ENCODE data around the gene PROC. TPM values are rescaled to one million over a fixed set of nuclear protein-coding genes. Genes with fewer than 3 reads are reported as not detected.

The PROC gene
- total and polyA plus RNA-seq, 5 donors = 0.18 TPM; not detected in 4

DNA sequence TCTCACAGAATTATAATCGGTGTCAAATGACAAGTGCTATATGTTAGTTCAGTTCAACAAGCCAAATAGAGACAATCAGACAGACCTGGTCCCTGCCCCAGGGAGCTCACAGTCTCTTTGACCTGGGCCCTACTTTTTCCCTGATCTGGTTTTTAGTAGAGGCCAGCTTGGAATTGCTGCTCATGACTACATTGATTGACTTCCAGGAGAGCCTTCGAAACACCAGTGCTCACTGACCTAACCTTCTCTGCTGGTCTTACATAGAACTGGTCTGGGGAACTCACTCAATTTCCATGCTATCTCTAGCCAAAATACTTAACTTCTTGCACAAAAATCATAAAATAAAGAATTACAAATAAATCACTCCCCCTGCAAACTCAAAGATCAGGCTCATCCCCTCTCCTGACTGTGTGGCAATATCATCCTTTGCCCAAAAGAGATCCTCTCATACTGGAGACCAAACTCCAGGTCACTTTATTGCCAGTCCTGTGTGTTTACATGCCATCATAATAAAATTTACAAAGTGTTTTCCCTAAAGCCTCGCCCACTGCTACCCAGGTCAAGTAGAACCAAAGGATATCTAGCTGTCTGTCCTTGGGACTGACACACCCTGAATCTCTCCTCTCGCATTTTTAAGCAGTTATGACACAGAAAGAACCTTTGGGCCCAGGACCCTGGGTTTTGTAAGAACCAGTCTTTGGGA is 53.2 kb downstream of the PROC start:
- no peak overlapping the region for H3K4me3 ChIP-seq (ENCODE audit: low read length)
- no peaks in the 10 kb centered on the region for H3K27me3 ChIP-seq (ENCODE audit: control insufficient read depth, insufficient read depth)
- intact Hi-C loops (cut with DNase I) = loop anchor here in 1 of 4 donors (10.0 kb wide), 1 partner anchor 147 kb away; no protein-coding TSS in a partner anchor
- no peak overlapping the region for H3K27ac ChIP-seq (ENCODE audit: low read length)
- 97% methylated on average over 4 of the region's 4 CpGs for WGBS
- DNase-seq = no peak
- no peaks in the 10 kb centered on the region for H3K4me1 ChIP-seq (ENCODE audit: control insufficient read depth, insufficient read depth, low read length)
- ATAC-seq = no peak
- H3K9me3 ChIP-seq (ENCODE audit: control insufficient read depth, low read length) = no peaks in the 10 kb centered on the region

DNA sequence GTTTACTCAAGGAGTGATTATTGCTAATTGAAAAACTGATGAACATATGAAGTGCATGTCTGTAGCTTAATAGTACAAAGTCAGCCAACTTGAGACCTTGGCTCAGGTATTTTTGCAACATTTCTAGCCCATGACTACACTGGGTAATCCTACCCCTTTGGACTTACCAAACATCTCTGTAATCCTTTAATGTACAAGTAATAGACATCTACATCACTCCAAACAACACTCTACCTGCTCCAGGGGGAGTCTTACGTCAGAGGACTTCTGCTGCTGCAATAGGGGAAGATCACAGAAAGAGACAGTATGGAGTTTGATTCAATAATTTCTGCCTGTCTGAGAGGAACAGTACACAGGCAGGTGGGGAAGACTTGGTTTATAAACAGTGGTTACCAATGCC is 54.0 kb downstream of the PROC start:
- ATAC-seq = no peak
- no peak for DNase-seq
- H3K27ac ChIP-seq (ENCODE audit: low read length) = no peak overlapping the region

DNA sequence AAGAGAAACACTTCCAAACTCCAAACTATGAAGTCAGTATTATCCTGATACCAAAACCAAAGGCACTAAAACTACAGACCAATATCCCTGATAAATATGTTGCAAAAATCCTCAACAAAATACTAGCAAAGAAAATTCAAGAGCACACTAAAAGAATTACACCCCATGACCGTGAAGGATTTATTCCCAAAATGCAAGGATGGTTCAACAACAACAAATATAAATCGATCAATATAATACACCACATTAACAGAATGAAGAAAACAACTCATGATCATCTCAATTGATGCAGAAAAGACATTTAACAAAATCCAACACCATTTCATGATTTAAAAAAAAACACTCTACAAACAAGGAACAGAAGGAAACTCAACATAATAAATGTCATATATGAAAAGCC is 57.6 kb downstream of the PROC start:
- H3K9me3 ChIP-seq (ENCODE audit: control insufficient read depth, low read length) = no peaks in the 10 kb centered on the region
- intact Hi-C loops (cut with DNase I) = loop anchor here in 2 of 4 donors (5.0 to 10.0 kb wide), 2 partner anchors 148 to 151 kb away; no protein-coding TSS in a partner anchor
- H3K27ac ChIP-seq (ENCODE audit: low read length) = no peak overlapping the region
- WGBS = 98% methylated on average over 2 of the region's 2 CpGs
- H3K4me1 ChIP-seq (ENCODE audit: control insufficient read depth, insufficient read depth, low read length) = no peaks in the 10 kb centered on the region
- no peak for DNase-seq
- H3K4me3 ChIP-seq (ENCODE audit: low read length) = no peak overlapping the region
- H3K27me3 ChIP-seq (ENCODE audit: control insufficient read depth, insufficient read depth) = no peaks in the 10 kb centered on the region
- ATAC-seq = no peak

More for the DNA sequence above, 54.0 kb downstream of the PROC start:
- Histone ChIP-seq H3K4me1 (ENCODE audit: control insufficient read depth, insufficient read depth, low read length) (no peaks in the 10 kb centered on the region), H3K9me3 (ENCODE audit: control insufficient read depth, low read length) (no peaks in the 10 kb centered on the region), H3K4me3 (ENCODE audit: low read length) (no peak overlapping the region), H3K27me3 (ENCODE audit: control insufficient read depth, insufficient read depth) (no peaks in the 10 kb centered on the region)
- WGBS = 90% methylated on average over 1 of the region's 1 CpG
- intact Hi-C loops (cut with DNase I) = loop anchor here in 1 of 4 donors (10.0 kb wide), 1 partner anchor 147 kb away; no protein-coding TSS in a partner anchor

Small RNA genes lying within 50 kb of the gene (microRNA-seq; reads per million reads assigned to microRNA genes)
- 0 reads per million in 2 donors for gene MIR4783

Other genes with a start within 250 kb of the PROC start
- gene CYP27C1, start 198.1 kb upstream of the PROC start, total RNA-seq = under 1 TPM; 0.18 to 0.29 (median 0.24) TPM
- gene CYP27C1, start 198.1 kb upstream of the PROC start, polyA plus RNA-seq = 0.20 TPM
- 10 to 100 TPM; 23.2 to 25.8 (median 24.6) TPM for gene ERCC3, start 124.3 kb upstream of the PROC start, total RNA-seq
- gene ERCC3, start 124.3 kb upstream of the PROC start, polyA plus RNA-seq = 17.3 TPM
- 10 to 100 TPM; 25.9 to 34.3 (median 32.1) TPM for gene MAP3K2, start 30.5 kb upstream of the PROC start, total RNA-seq
- 4.3 TPM for gene MAP3K2, start 30.5 kb upstream of the PROC start, polyA plus RNA-seq
- gene IWS1, start 108.1 kb downstream of the PROC start, total RNA-seq = 10 to 100 TPM; 51.5 to 57.6 (median 53.4) TPM
- 64.4 TPM for gene IWS1, start 108.1 kb downstream of the PROC start, polyA plus RNA-seq
- gene MYO7B, start 117.3 kb downstream of the PROC start, total RNA-seq = under 1 TPM; 0.29 to 0.56 (median 0.38) TPM
- gene MYO7B, start 117.3 kb downstream of the PROC start, polyA plus RNA-seq = 0.81 TPM
- under 1 TPM in 2 of 4 donors, not detected in 2; 0.31 to 0.40 TPM for gene GPR17, start 227.7 kb downstream of the PROC start, total RNA-seq
- 4.0 TPM for gene GPR17, start 227.7 kb downstream of the PROC start, polyA plus RNA-seq

Measured in right cardiac atrium (tissue), 5 donors.